ENCODE results near the gene SACM1L.

SACM1L gene

DNA sequence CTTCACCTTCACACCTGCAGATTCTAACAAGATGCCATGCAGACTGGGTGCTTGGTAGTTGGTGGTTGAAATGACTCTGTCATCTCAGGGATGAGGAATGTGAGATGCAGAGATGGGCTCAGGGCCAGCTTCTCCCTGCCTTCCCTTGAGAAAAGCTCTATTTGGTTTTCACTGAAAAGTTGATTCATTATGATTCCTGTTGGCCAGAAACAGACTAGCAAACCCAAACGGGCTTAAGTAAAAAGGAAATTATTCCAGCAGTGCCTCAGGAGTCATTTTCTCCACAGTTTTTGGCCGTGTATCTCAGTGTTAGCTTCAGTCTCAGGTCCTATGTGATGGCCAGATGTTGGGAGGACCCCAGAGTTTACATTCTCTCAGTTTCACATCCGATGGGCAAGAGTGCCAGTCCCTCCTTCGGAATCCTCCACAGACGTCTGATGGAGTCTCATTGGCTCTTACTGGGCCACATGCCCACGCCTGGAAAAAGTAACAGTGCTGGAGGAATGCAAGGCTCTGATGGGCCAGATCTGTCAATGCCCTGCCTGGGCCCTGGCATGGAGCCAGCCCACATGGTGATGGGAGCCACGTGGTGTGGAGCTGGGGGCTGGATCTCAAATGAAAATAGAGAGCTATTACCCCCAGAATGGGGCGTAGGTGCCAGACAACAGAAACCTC, 22.3 kb upstream of the SACM1L start:
- no peak overlapping the region for H3K4me3 ChIP-seq (ENCODE audit: low read length)
- TF ChIP-seq, protein P1, sequence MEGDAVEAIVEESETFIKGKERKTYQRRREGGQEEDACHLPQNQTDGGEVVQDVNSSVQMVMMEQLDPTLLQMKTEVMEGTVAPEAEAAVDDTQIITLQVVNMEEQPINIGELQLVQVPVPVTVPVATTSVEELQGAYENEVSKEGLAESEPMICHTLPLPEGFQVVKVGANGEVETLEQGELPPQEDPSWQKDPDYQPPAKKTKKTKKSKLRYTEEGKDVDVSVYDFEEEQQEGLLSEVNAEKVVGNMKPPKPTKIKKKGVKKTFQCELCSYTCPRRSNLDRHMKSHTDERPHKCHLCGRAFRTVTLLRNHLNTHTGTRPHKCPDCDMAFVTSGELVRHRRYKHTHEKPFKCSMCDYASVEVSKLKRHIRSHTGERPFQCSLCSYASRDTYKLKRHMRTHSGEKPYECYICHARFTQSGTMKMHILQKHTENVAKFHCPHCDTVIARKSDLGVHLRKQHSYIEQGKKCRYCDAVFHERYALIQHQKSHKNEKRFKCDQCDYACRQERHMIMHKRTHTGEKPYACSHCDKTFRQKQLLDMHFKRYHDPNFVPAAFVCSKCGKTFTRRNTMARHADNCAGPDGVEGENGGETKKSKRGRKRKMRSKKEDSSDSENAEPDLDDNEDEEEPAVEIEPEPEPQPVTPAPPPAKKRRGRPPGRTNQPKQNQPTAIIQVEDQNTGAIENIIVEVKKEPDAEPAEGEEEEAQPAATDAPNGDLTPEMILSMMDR (IDR thresholded peaks at IDR 0.05; ENCODE audit: insufficient read depth, low read depth, low read length, missing control alignments), result no peak
- DNase-seq (ENCODE audit: low read depth), result peak; percentile 50

DNA sequence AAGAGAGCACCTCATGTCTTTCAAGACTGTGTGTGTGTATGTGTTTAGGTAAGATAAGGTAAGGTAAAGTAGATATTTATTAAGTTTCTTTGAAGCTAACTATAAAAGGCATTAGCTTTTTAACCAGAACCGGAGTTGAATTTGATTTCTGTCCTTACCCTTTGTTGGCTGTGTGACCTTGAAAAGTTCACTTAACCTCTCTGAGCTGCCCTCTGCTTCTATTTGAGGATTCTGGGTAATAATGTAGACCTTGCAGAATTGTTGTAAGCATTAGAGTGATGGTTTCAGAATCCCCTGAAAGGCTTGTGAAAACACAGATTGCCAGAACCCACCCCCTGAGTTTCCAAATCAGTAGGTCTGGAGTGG, 21.6 kb upstream of the SACM1L start:
- H3K4me3 ChIP-seq (ENCODE audit: low read length), result no peak overlapping the region
- DNase-seq (ENCODE audit: low read depth), result no peak
- TF ChIP-seq, protein P1 (IDR thresholded peaks at IDR 0.05; ENCODE audit: insufficient read depth, low read depth, low read length, missing control alignments), result no peak

DNA sequence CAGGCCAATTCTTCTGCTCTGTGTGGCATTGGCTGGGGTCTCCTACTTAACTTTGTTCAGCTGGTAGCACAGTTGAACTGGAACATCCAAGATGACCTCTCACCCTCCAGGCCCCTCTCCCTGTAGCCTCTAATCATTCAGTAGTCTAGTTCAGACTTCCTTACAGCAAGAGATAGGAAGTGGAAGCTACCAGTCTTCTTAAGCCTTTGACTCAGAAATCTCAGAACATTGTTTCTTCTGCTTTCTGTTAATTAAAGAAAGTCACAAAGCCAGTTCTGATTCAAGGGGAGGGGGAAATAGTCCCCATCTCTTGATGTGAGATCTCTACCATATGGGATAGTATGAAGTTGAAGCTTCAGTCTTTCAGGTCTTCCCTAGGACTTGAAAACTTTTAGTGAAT, 18.8 kb upstream of the SACM1L start:
- DNase-seq (ENCODE audit: low read depth), result no peak
- H3K4me3 ChIP-seq (ENCODE audit: low read length), result no peak overlapping the region
- TF ChIP-seq, protein P1 (IDR thresholded peaks at IDR 0.05; ENCODE audit: insufficient read depth, low read depth, low read length, missing control alignments), result no peak

- DNase-seq (ENCODE audit: low read depth), result no peak
- TF ChIP-seq, protein P1 (IDR thresholded peaks at IDR 0.05; ENCODE audit: insufficient read depth, low read depth, low read length, missing control alignments), result no peak
- no peak overlapping the region for H3K4me3 ChIP-seq (ENCODE audit: low read length)
Measured at GRCh38 chr3:45670991-45671390, 18.2 kb upstream of the SACM1L start.

GRCh38 chr3:45673273-45673672, 15.9 kb upstream of the SACM1L start:
- no peak overlapping the region for H3K4me3 ChIP-seq (ENCODE audit: low read length)
- TF ChIP-seq, protein P1 (IDR thresholded peaks at IDR 0.05; ENCODE audit: insufficient read depth, low read depth, low read length, missing control alignments), result no peak
- DNase-seq (ENCODE audit: low read depth), result no peak

DNA sequence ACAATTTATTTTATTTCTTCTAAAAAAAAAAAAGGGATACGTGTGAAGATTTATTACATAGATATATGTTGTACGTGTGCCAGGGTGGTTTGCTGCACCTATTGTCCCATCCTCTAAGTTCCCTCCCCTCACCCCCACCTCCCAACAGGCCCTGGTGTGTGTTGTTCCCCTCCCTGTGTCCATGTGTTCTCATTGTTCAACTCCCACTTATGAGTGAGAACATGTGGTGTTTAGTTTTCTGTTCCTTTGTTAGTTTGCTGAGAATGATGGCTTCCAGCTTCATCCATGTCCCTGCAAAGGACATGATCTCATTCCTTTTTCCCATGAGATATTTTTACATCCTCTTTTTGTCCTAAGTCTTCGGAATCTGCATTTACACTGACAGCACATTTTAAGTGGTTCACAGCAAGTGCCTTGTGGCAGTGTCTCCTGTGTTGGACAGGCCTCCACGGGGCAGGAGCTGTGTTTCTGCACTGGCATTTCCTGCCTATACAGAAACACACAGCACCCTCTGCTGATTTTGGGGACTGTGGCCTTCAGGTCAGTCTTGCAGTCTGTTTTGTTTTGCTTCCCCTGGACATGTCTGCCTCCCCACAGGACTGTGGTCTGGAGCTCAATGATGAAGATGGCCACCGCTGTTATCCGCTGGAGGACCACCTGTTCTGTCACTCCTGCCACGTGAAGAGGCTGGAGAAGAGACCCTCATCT, 12.7 kb upstream of the SACM1L start:
- TF ChIP-seq, protein P1 (IDR thresholded peaks at IDR 0.05; ENCODE audit: insufficient read depth, low read depth, low read length, missing control alignments), result no peak
- no peak for DNase-seq (ENCODE audit: low read depth)
- no peak overlapping the region for H3K4me3 ChIP-seq (ENCODE audit: low read length)
